MM.1S (cell line): ENCODE measurements around the gene ROBO2.

Source experiments
- DNase-seq: peaks from one replicate; pipeline ENCODE4 v3.0.0-alpha.2; 2015
- H2AFZ ChIP-seq: fragments of 300-600 bp; sonication (generic); 2 replicates; pipeline ENCODE4 v1.6.0; 2016; ENCODE audit warnings: antibody characterized with exemption, low read length
- H3F3A ChIP-seq: fragments of 300-600 bp; sonication (generic); 2 replicates; pipeline ENCODE4 v1.6.1; 2016; ENCODE audit warnings: mild to moderate bottlenecking, antibody characterized with exemption, low read length, moderate library complexity, mixed read lengths; ENCODE audit not compliant: insufficient read depth
- H3K27ac ChIP-seq: fragments of 300-600 bp; sonication (generic); 2 replicates; pipeline ENCODE4 v1.5.1; 2016; ENCODE audit warnings: mild to moderate bottlenecking, low read length
- H3K27me3 ChIP-seq: fragments of 300-600 bp; sonication (generic); replicated peaks from 2 replicates; pipeline ENCODE4 v1.6.0; 2016; ENCODE audit warnings: low read length; ENCODE audit not compliant: insufficient read depth
- H3K36me3 ChIP-seq: fragments of 300-600 bp; sonication (generic); replicated peaks from 2 replicates; pipeline ENCODE4 v1.6.1; 2016; ENCODE audit warnings: mild to moderate bottlenecking, low read length, mixed read lengths; ENCODE audit not compliant: insufficient read depth
- H3K4me1 ChIP-seq: fragments of 300-600 bp; sonication (generic); 2 replicates; pipeline ENCODE4 v1.6.1; 2016; ENCODE audit warnings: low read length, mixed read lengths
- H3K4me2 ChIP-seq: fragments of 300-600 bp; sonication (generic); 2 replicates; pipeline ENCODE4 v1.6.0; 2016; ENCODE audit warnings: low read depth, low read length
- H3K4me3 ChIP-seq: fragments of 300-600 bp; sonication (generic); 2 replicates; pipeline ENCODE4 v1.5.1; 2016; ENCODE audit warnings: low read length, mixed read lengths
- H3K79me2 ChIP-seq: fragments of 300-600 bp; sonication (generic); 2 replicates; pipeline ENCODE4 v1.6.1; 2016; ENCODE audit warnings: mixed run types, low read length, mixed read lengths
- H3K9ac ChIP-seq: fragments of 300-600 bp; sonication (generic); 2 replicates; pipeline ENCODE4 v1.6.1; 2016; ENCODE audit warnings: low read length, mixed read lengths
- H3K9me2 ChIP-seq: fragments of 300-600 bp; sonication (generic); replicated peaks from 2 replicates; pipeline ENCODE4 v1.6.1; 2016; ENCODE audit warnings: mild to moderate bottlenecking, low read length, mixed read lengths; ENCODE audit not compliant: insufficient read depth
- H3K9me3 ChIP-seq: fragments of 300-600 bp; sonication (generic); replicated peaks from 2 replicates; pipeline ENCODE4 v1.6.1; 2016; ENCODE audit warnings: mild to moderate bottlenecking, low read length, mixed read lengths; ENCODE audit not compliant: insufficient read depth
- H4K20me1 ChIP-seq: fragments of 300-600 bp; sonication (generic); 2 replicates; pipeline ENCODE4 v1.6.1; 2016; ENCODE audit warnings: mild to moderate bottlenecking, low read length, moderate library complexity, mixed read lengths; ENCODE audit not compliant: insufficient read depth
- CTCF ChIP-seq: fragments of 300-600 bp; sonication (generic); IDR thresholded peaks from 2 replicates; pipeline ENCODE4 v1.5.1; 2016; ENCODE audit warnings: antibody characterized with exemption, low read length, mixed read lengths
- EZH2 ChIP-seq: fragments of 300-600 bp; sonication (generic); optimal IDR thresholded peaks from 2 replicates; pipeline ENCODE3; 2017; ENCODE audit warnings: low read depth, mild to moderate bottlenecking, antibody characterized with exemption, low read length, mixed read lengths
- EZH2phosphoT487 ChIP-seq: fragments of 300-600 bp; sonication (generic); IDR thresholded peaks from 2 replicates; pipeline ENCODE4 v1.6.1; 2018; ENCODE audit warnings: antibody characterized with exemption, low read length

Gene ROBO2

GRCh38 chr3:77084511-77084910, 44.6 kb downstream of the ROBO2 start:
- H3K9me3 ChIP-seq: no peaks in the 10 kb centered on the region
- H3K4me3 ChIP-seq: no peak overlapping the region
- no peaks in the 10 kb centered on the region for H3F3A ChIP-seq
- no peak overlapping the region for H2AFZ ChIP-seq
- no peaks in the 10 kb centered on the region for H3K36me3 ChIP-seq
- H3K4me2 ChIP-seq: no peak overlapping the region
- no peaks in the 10 kb centered on the region for H3K27me3 ChIP-seq
- no peaks in the 10 kb centered on the region for H4K20me1 ChIP-seq
- DNase-seq: no peak
- no peaks in the 10 kb centered on the region for H3K9me2 ChIP-seq
- H3K79me2 ChIP-seq: no peaks in the 10 kb centered on the region
- H3K27ac ChIP-seq: no peak overlapping the region
- TF ChIP-seq CTCF (no peak), EZH2 (no peak), EZH2phosphoT487 (no peak)
- no peaks in the 10 kb centered on the region for H3K4me1 ChIP-seq
- H3K9ac ChIP-seq: no peak overlapping the region

- H3K79me2 ChIP-seq: no peaks in the 10 kb centered on the region
- H3K4me3 ChIP-seq: no peak overlapping the region
- H3K9me3 ChIP-seq: no peaks in the 10 kb centered on the region
- no peaks in the 10 kb centered on the region for H3K27me3 ChIP-seq
- H3K4me1 ChIP-seq: no peaks in the 10 kb centered on the region
- no peak overlapping the region for H3K9ac ChIP-seq
- no peaks in the 10 kb centered on the region for H4K20me1 ChIP-seq
- H3K9me2 ChIP-seq: no peaks in the 10 kb centered on the region
- DNase-seq: no peak
- H3K36me3 ChIP-seq: no peaks in the 10 kb centered on the region
- TF ChIP-seq EZH2 (no peak), CTCF (no peak), EZH2phosphoT487 (no peak)
- no peak overlapping the region for H3K4me2 ChIP-seq
- no peaks in the 10 kb centered on the region for H3F3A ChIP-seq
- H3K27ac ChIP-seq: no peak overlapping the region
- H2AFZ ChIP-seq: no peak overlapping the region
Observed at GRCh38 chr3:77086408-77086807, 46.5 kb downstream of the ROBO2 start.

GRCh38 chr3:77091809-77092208, 51.9 kb downstream of the ROBO2 start:
- H3F3A ChIP-seq: no peaks in the 10 kb centered on the region
- H3K79me2 ChIP-seq: no peaks in the 10 kb centered on the region
- H3K4me3 ChIP-seq: no peak overlapping the region
- no peak overlapping the region for H3K4me2 ChIP-seq
- no peak overlapping the region for H2AFZ ChIP-seq
- no peak for DNase-seq
- no peaks in the 10 kb centered on the region for H3K36me3 ChIP-seq
- no peak overlapping the region for H3K27ac ChIP-seq
- no peaks in the 10 kb centered on the region for H3K4me1 ChIP-seq
- no peaks in the 10 kb centered on the region for H3K9me3 ChIP-seq
- no peaks in the 10 kb centered on the region for H3K9me2 ChIP-seq
- no peak overlapping the region for H3K9ac ChIP-seq
- H3K27me3 ChIP-seq: no peaks in the 10 kb centered on the region
- no peak for TF ChIP-seq CTCF
- no peak for TF ChIP-seq EZH2phosphoT487
- TF ChIP-seq EZH2: no peak
- no peaks in the 10 kb centered on the region for H4K20me1 ChIP-seq
